Fibroblast of skin of right quadriceps (primary cell): ENCODE measurements around the gene DPM3.
"Not testable (repeated sequence)": the region's sequence is repeated elsewhere in the genome, so short reads cannot be mapped to it uniquely, and the experiment has no call there.

Source experiments
- DNase-seq: peaks from one replicate; pipeline ENCODE4 v3.0.0-alpha.2; 2013

The DPM3 gene

DNA sequence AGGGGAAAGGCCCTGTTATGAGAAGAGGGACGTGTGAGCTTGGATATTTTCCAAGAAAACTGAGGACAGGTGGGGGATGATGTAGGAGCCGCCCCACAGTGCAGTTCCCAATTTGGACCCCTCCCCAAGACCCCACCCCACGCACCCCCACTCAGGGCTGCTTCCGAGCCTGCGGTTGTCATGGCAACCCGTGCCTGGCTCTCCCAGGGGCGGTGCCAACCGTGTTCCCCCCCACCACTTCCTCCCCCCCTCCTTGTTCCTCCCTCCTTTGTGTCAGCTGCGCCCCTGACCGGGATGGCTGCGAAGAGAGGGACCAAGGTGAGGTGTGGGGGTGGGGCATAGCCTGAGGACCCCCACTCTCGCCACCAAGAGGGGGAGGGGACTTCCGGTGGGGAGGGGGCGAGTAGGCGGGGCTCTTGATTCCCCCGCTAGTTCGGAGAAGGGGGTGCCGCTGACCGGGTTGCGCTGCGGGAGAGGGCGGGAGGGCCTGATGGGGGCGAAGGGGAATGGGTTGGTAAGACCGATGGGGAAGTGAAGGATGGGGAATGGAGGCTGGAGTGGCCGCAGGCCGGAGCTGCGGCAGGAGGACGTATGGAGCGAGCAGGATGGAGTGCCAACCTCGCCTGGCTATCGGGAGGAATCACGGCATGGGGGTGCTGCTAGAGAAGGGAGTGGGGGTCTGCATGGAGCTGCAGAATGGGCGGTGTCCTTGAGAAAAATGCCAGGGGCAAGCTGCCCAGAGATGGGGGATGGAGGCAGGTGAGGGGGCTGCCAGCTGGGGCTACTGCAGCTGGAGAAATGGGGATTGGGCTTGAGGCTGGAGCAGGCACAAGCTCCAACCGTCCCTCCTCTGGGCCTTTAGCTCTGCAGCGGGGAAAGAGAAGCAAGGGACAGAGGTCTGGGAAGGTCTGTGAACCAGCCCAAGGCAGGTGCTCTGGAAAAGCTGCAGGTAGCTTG, 34.3 kb upstream of the DPM3 start:
- DNase-seq: peak; percentile 46

DNA sequence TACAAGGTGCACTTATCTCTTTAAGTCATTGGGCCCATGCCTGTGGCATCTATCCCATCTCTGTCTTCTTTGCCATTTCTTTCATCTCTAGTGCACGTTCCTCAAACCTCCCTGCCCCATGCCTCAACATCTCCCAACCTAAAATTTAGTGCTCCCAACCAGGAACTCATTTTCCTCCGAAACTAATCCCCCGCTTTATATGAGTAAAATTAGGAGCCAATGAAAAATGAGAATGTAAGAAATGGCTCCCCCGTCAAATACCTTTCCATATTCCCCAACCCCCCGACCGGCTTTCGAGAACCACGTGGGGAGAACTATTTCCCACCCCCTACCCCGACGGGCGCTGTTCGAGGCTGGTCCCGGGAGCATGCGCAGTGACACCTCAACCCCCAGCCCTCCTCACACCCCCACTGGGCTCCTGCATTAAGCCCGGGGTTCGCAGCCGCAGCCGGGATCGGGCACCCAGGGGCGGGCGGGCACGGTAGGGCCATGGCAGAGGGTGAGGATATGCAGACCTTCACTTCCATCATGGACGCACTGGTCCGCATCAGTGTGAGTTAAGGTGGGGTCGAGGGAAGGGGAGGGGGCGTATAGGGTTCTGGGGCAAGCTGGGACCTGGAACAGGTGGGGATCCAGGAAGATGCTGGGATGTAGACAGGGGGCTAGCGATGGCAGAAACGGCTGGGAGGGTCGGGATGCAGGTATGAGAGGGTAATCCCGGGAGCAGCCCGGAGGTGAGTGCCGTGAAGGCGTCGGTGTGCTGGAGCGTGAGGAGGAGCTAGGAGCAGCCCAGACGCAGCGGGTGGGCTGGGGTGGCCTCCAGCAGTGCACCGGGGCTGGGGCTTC, 33.4 kb upstream of the DPM3 start, which contains the start of gene TRIM46:
TSS of gene TRIM46 (plus strand) at position 372 of the 846 bp plus-strand sequence. CDS start at position 490, 118 bp downstream.
- DNase-seq: peak; percentile 80

DNA sequence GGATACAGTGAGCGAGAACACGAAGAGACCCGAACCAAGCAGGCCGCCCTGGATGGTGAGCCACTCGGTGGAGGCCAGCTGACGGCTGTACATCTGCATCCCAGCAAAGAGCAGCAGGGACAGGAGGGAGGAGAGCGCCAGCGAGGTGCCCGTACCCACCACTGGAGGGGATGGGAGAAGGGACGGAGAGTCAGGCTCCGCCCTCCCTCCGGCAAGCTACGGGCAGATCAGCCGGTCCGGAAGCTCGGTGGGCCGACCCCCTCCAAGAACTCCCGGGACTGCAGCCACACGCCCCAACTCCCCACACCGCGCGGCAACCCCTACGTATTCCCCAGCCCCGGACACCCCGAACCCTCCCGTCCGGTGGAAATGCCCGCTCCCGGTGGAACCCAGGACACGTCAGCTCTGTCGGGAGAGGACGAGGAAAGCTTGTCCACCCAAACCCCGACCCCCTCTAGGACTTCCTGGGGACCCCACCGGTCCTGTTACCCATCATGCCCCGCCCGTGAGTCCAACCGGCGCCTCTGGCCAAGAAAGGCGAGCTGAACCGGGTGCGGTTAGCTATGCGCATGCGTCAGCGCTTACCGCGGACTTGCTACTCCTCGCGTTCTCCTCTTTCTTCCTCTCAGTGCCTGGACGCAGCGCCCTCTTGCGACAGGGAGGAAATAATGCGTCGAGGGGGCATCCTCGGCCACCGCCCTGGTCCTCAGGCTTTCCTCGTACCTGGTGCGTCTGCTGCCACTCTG, 32.6 kb upstream of the DPM3 start, which contains the start of gene KRTCAP2:
TSS of gene KRTCAP2 (minus strand) at position 573 of the 746 bp plus-strand sequence. CDS start at position 493, 80 bp downstream.
- peak; percentile 95 for DNase-seq

DNA sequence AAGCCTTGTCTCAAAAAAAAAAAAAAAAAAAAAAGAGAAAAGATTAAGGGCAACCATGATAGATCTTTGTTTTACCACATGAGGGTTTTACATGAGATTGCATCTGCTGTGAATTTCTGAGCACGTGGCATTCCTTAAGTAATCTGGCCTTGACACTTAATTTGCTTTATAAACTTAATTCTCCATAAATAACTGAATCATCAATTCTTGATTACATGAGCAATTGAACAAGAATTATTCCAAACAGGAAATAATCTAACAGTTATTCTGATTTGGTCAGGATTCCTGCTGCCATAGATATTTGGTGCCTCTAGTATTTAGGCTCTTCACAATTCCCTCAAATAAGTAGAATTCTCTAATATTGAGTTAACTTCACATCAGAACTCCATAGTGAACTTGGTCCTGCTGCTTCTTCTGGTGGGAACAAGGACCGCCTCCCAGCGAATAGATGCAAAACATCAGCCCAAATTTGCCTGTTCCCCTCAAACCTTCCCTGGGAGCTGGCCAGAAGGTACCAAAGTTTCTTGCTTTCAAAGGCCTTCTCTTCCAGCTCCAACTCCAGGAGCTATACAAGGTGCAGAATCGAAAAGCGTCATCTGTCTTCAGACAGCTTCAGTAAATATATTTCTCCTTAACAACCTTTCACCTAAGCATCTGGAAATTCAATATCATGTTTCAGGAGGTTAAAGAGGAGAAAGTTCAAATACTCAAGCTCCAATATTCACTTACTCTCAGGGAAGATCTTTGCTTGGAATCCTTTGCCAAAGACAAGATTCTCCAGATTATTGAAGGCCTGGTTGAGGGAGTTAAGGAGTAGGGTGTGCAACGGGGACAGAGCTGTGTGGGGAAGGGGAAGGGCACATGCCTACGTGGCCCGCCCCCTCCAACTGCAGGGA, 31.8 kb upstream of the DPM3 start:
- no peak for DNase-seq

DNA sequence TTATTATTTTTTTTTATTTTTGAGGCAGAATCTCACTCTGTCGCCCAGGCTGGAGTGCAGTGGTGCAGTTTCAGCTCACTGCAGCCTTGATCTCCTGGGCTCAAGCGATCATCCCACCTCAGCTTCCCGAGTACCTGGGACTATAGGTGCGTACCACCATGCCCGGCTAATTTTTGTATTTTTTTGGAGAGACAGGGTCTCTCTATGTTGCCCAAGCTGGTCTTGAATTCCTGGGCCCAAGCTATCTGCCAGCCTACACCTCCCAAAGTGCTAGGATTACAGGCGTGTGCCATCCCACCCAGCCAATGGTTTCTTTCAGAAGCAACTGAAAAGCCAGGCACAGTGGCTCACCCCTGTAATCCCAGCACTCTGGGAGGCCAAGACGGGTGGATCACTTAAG, 30.5 kb upstream of the DPM3 start:
- DNase-seq: no peak

DNA sequence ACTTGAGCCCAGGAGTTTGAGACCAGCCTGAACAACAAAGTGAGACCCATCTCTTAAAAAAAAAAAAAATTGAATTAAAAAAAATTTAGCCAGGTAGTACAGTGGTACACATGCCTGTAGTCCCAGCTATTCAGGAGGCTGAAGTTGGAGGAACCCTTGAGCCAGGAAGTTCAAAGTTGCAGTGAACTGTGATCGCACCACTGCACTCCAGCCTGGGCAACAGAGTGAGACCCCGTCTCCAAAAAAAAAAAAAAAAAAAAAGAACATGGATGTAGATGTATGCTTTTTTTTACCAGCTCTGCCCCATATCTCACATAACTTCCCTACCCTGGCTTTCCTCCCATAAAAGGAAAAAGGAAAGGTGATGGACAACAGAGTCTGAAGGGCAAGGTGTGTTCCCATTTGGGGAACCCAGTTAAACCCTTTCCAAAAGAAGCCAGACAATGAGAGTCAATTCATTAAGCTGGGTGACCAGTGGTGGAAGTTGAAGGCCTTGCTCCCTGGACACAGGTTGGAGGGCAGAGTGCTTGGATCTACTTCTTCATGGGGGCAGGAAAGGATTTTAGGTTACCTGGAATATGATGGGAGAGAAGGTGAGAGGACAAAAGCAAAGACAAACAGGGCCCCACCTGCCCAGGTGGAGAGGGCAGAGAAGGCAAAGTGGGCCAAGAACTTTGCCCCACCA, 29.9 kb upstream of the DPM3 start:
- no peak for DNase-seq

DNA sequence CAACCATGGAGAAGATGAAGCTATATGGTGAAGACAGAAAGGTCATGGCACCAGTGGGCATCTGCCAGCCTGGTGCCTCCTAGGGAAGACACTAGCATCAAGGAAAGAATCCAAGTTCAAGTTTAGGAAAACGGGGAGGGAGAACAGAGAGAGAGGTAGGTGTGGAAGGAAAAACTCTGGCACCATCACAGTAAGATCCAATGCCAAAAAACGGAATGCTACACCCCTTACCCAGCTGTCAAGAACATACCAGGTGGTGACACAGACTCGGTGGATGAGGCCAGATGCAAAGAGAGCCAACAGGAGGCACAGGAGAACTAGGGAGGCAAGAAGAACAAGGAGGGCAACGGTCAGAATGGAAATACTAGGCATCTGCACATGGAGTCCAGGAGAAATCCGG, 29.2 kb upstream of the DPM3 start:
- no peak for DNase-seq

DNA sequence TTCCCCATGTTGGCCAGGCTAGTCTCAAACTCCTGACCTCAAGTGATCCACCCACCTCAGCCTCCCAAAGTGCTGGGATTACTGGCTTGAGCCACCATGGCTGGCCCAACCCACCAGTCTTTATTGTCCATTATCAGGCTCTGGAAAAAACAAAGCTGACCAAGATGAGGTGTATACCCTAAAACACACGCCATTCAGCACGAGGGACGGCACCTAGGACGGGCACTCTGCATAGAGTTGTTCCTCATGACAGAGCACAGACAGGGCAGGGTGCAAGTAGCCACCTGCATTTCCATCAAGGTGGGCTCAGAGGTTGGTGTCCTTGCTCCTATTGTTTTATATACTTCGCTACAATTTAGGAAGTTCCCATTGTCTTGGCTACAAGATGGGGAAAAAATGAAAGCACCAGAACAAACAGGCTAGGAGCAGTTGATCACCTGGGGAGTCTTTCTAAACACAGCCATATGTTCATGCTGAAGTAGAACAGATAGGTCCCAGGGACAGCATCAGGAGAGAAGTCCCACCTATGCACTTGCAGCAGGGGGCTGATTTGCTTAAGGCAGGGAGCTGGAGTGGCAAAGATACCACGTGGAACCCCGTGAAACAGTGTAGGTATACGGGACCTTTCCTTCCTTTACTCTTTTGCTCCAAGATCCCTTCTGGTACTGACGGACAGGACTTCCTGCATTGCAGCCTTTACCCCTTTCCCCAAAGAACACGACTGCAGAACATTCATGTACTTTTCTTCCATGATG, 28.3 kb upstream of the DPM3 start:
- no peak for DNase-seq

DNA sequence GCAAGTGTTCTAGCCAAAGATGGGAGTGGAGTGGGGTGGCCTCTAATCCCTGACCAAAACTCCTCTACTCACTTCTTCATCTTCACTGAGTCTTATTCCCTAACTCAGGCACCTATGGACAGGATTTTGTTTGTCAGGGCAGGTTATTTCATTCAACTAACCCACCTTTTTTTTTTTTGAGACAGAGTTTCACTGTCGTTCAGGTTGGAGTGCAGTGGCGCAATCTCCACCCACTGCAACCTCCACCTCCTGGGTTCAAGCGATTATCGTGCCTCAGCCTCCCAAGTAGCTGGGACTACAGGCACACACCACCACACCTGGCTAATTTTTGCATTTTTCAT, 27.7 kb upstream of the DPM3 start:
- not testable (repeated sequence) for DNase-seq

DNA sequence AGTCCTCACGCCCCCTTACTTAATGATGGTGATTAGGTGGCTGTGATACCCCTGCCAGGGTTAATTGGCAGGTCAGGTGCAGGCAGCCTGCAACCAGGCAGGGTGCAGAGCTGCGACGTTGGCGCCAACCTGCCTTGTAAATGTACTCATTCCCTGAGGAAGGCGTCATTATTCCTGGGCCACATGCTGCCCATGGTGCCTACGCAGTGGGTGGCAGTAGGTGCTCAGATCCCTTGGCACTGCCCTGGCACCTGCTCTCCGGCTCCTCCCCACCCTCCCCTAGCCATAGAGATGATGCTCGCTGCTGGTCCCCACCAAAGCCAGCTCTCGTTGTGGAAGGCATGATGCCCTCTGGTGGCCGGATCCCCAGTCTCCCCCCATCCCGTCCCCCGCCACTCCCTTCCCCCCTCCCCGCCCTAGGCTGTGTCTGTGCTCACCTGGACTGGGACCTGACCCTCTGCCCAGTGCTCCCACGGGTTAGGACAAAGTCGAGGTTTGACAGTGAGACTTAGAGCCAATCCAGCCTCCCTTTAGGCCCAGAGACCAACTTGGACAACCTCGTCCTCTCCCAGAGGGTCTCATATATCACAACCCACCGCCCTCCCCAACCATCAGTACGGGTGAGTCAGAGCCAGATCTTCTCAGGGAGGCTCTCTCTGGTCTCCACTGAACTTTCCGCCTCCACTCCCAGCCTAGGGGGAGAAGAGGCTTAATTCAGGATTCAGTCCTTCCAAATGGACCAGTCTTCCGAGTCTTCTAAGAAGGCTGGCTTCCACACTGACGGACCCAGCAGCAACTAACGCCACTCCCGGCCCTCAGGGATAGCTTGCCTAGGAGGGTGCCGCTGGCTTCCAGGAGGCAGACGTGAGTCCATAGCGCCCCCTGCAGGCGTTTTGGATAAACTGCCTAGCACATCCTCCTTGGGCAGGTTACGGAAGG, 27.1 kb upstream of the DPM3 start:
- peak; percentile 73 for DNase-seq

DNA sequence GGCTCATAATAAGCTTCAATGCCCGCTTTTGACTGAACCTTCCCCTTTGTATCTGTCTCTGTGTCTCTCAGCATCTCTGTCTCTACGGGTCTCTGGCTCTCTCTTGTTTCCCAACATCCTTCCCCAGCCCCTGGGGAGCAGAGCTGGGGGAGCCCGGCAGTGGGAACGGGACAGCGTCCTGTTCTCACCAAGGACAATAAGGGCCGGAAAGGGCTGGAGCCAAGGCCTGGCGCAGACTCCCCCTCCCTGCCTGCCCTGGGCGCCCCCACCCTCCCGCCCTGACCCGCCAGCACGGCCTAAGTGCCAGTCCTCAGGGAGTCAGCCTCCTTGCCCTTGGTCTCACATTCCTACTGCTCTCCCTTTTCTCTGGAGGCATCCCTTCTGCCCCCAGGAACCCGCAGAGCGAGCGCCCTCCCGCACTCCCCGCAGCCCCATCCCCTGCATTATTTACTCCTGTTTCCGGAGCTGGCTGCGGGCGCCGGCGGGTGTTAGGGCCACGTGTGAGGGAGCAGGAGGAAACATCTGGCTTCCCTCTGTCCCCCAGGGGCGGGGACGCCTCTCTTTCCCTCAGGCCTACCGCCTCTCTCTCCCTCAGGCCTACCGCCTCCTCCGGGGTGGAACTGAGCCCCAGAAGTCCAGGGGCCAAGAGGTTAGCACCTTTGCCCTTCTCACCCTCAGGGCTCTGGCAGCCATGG, 26.3 kb upstream of the DPM3 start:
- DNase-seq: no peak

DNA sequence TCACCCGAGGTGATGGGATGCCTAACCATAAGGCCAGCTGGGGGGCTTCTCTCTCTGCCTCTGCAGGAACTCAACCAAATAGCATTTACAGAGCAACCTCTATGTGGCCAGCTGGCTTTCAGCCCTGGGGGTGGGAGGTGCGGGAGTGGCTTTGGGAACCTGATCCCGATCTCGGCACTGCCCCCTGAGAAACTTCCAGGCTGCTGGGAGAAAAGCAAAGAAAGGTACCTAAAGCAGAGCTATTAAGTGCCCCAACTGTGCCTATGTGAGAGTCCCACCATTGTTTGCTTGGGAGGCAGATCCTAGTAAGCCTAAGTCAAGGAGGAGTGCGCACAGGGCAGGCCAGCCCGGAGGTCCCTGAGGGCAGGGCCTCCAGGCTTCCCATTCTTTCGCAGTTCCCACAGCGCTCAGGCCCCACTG, 25.7 kb upstream of the DPM3 start:
- DNase-seq: no peak

DNA sequence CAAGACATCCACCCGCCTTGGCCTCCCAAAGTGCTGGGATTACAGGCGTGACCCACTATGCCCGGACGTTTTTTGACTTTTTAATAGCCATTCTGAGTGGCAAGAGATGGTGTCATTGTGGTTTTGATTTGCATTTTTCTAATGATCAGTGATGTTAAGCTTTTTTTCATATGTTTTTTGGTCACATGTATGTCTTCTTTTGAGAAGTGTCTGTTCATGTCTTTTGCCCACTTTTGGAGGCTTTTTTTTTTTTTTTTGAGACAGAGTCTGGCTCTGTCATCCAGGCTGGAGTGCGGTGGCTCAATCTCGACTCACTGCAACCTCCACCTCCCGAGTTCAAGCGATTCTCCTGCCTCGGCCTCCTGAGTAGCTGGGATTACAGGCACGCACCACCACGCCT, 24.3 kb upstream of the DPM3 start:
- DNase-seq: not testable (repeated sequence)

DNA sequence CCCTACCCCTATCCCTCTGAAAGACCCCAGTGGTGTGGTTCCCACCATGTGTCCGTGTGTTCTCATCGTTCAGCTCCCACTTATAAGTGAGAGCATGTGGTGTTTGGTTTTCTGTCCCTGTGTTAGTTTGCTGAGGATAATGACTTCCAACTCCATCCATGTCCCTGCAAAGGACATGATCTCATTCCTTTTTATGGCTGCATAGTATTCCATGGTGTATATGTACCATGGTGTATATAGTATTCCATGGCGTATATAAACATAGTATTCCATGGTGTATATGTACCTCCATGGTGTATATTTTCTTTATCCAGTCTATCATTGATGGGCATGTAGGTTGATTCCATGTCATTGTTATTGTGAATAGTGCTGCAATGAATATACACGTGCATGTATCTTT, 23.5 kb upstream of the DPM3 start:
- DNase-seq: not testable (repeated sequence)

DNA sequence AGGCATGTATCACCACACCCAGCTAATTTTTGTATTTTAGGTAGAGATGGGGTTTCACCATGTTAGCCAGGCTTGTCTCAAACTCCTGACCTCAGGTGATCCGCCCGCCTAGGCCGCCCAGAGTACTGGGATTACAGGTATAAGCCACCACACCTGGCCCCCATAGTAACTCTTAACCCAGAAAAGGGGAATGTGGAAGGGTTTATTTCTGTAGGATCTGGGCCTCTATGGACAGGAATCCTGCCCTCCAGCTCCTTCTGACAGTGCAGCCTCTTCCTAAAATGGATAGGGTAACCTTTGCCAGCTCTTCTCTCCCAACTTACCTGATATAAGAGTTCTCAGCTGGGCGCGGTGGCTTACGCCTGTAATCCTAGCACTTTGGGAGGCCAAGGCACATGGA, 22.3 kb upstream of the DPM3 start:
- not testable (repeated sequence) for DNase-seq

DNA sequence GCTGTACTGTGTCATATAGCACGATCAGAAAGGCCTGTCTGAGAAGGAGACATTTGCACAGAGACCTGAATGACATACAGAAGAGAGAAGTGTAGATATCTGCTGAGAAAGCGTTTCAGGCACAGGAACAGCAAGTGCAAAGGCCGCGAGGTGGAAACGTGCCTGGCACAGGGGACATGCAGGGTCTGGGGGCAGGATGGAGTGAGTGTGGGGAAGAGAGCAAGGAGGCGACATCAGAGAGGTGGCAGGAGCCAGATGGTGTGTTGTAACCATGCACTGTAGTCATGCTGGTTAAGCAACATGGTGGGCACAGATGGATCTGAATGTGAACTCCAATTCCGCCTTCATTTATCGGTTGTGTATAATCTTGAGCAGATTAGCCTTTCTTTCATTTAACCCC, 19.8 kb upstream of the DPM3 start:
- no peak for DNase-seq

DNA sequence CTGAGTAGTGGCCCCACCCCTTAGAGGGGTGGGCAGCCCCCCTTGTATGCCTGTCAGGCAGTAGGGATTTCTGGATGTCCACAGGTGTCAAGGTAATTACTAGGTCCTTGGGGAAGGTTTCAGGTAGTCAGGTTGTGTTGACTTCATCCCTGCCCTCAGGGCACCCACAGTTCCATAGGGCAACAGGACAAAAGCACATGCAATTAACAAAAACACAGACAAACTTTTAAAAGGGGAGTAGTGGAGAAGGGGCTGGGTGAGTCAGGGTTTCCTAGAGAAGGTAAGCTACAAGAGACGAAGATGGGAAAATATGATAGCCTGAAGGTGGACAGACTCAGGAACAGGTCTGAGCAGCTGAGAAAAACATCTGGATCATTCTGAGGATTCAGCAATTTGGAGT, 18.7 kb upstream of the DPM3 start:
- no peak for DNase-seq

DNA sequence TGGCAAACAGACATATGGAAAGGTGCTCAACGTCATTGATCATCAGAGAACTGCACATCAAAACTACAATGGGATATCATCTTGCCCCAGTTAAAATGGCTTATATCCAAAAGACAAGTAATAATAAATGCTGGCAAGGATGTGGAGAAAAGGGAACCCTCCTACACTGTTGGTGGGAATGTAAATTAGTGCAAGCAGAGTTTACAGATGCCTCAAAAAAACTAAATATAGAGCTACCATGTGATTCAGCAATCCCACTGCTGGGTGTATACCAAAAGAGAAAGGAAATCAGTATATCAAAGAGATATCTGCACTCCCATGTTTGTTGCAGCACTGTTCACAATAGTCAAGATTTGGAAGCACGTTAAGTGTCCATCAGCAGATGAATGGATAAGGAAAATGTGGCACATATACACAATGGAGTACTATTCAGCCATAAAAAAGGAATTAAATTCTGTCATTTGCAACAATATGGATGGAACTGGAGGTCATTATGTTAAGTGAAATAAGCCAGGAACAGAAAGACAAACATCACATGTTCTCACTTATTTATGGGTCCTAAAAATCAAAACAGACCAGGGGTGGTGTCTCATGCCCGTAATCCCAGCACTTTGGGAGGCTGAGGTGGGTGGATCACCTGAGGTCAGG, 15.8 kb upstream of the DPM3 start:
- not testable (repeated sequence) for DNase-seq
